ENCODE measurements around the gene FHIT.

Gene FHIT

DNA sequence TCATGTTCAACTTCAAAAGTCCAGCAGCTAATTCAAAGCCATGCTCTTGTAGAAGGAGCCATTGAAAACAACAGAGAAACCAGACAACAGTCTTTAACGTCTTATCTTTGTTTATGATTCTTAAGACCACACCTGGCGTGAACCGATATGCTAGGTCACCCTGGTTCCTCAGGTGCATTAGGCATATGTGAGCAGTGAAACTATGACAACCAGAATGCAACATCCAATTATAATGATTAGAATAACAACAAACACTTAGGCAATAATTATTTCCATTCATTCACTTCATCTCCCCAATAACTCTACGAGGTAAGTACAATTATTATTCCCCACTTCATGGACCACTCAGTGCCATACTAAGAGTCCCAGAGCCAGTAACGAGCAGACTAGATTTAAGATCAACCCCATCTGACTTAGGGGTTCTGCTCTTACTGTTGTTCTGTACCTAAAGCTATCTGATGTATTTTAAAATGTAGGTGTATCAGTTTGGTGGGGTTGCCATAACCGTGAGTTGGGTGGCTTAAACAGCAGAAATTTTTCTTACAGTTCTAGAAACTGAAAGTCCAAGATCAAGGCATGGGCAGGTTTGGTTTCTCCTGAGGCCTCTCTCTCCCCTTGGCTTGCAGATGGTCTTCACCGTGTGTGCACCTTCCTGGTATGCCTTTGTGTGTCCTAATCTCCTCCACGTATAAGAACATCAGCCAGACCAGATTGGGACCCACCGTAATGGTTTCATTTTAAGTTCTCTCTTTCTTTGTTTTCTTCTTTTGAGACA is 1203.6 kb downstream of the FHIT start:
- DNase-seq (ENCODE audit: low spot score) = no peak

DNA sequence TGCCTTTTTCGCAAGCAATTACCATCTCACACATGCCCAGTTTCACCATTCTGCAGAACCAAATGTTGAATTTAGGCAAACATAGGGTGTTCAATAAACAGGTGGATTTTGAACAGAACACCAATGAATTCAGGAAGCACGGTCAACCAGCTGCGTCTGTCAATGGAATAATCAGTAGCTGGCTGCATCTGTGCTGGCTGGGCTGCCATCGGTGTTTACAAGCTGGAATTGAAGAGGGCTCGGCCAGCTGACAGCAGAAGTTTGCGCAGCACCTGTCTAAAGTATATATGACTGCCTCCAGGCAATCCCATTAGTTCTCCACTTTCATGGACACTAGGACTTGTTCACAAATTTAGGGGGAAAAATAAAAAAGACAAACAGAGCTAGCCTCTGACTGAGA is 1205.0 kb downstream of the FHIT start:
- no peak for DNase-seq (ENCODE audit: low spot score)

DNA sequence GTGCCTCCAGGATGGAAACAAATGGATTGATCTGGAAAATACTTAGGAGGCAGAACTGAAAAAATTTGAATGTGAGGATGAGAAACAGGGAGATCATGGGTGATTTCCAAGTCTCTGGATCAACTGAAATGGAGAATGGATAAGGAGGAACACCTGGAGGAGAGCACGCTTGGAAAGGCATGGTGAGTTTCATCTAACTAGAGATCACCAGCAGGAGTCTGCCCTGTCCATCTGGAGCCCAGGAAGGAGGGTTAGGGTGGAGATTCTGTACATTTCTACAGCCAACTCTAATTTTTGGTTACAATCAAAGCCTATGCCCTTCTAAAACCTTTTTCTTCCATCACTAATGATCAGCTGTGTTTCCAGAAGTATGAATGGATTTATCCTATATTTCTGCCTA is 1205.6 kb downstream of the FHIT start:
- DNase-seq (ENCODE audit: low spot score) = no peak

GRCh38 chr3:60036803-60037202 is 1214.4 kb downstream of the FHIT start:
- no peak for DNase-seq (ENCODE audit: low spot score)

DNA sequence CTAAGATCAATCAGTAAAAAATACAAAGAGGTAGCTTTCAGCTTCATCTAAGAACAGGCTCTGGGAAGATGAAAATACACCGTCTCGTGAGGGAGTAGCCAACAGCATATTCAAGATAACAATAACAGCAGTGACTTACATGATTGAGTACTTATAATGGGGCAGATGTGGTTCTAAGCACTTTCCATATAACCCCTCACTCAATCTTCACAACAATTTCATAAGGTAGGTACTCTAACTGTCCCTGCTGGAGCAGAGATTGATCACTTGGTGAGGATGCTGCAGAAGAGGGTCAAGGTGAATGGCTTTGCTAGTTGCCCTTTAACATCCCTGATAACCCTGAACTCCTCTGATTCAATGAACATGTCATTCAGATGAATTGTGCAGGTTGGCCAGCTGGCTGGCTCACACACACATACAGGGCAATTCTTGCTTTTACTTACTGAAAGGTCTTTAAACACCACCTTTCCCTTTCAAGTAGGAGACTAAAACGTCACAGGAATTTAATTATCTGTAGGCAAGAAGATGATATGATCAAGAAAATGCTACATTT is 1217.3 kb downstream of the FHIT start:
- no peak for DNase-seq (ENCODE audit: low spot score)

DNA sequence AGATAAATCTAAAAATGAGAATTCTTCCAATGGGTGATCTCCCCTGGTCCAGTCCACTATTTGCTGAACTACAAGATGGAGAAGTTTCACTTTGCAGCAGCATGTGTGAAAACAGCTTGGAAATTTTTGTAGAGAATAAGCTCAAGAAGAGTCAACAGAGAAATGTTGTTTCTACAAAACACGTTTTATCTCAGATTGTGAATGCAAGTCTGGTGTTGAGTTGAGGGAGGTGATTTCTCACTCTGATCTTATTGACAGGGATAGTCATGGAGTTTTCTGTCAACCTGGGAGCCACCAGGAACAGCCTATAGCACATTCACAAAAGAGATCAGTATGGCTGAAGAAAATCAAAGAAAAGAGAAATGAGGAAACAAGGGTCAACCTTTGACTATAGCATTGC is 1220.3 kb downstream of the FHIT start:
- no peak for DNase-seq (ENCODE audit: low spot score)

GRCh38 chr3:60028233-60028632 is 1223.0 kb downstream of the FHIT start:
- no peak for DNase-seq (ENCODE audit: low spot score)

- no peak for DNase-seq (ENCODE audit: low spot score)
Observed at GRCh38 chr3:60027335-60027734, 1223.9 kb downstream of the FHIT start.

GRCh38 chr3:60025096-60026050 is 1225.9 kb downstream of the FHIT start:
- no peak for DNase-seq (ENCODE audit: low spot score)

GRCh38 chr3:60024400-60024799 is 1226.9 kb downstream of the FHIT start:
- no peak for DNase-seq (ENCODE audit: low spot score)

DNA sequence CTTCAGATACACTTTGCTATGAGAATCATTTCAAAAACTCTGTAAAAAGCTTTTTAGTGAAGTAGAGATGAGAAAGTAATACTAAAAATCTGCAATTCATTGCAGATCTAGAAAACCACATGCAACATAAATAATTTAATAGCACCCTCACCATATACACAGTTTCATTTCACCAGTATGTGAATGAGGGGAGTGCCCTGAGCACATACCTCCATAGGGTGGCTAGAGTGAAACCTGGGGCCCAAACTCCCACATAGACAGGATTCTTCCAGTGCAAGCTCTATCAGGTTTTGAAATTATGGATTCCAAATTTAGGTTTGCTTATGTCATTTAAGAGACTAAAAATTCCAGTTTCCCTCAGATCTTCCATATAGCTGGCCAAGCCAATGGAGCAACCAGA is 1228.1 kb downstream of the FHIT start:
- no peak for DNase-seq (ENCODE audit: low spot score)

DNA sequence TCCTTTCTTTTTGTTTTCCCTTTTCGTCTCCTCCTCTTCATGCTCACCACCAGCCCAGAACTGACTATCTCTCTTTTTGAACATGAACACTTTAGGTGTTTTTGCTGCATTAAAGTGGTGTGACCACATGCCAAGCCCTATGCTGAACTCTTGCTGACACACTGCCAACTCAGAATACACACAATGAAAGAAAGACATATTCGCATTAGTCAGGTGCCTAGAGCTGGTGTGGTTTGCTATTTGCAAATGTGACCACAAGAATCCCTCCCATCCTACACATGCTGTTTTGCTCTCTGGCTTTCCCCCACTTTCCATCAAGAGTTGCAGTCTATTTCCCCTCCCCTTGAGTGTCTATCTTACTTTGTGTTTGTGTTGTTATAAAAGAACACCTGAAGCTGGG is 1233.6 kb downstream of the FHIT start:
- no peak for DNase-seq (ENCODE audit: low spot score)

- DNase-seq (ENCODE audit: low spot score) = no peak
Observed at GRCh38 chr3:60015032-60015705, 1236.1 kb downstream of the FHIT start.

DNA sequence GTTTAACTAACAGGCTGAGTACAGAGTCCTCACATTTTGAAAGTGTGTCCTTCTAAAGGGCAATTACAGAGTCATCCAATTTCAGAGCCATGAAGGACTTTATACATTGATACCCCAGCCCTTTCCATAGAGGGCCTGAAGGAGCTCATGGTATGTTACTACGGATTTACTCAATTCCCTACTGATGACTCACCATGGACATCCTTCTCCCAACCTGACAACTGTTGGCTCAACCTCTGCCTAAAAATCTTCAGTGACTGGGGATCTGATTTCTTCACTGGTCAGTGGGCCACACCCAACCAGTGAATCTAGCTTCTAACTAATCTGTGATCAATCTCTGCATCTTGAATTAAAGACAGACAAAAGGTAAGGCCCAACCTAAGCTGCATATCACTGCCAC is 1238.0 kb downstream of the FHIT start:
- no peak for DNase-seq (ENCODE audit: low spot score)

GRCh38 chr3:60011218-60011617 is 1240.0 kb downstream of the FHIT start:
- no peak for DNase-seq (ENCODE audit: low spot score)

- no peak for DNase-seq (ENCODE audit: low spot score)
Observed at GRCh38 chr3:60010781-60011180, 1240.5 kb downstream of the FHIT start.

DNA sequence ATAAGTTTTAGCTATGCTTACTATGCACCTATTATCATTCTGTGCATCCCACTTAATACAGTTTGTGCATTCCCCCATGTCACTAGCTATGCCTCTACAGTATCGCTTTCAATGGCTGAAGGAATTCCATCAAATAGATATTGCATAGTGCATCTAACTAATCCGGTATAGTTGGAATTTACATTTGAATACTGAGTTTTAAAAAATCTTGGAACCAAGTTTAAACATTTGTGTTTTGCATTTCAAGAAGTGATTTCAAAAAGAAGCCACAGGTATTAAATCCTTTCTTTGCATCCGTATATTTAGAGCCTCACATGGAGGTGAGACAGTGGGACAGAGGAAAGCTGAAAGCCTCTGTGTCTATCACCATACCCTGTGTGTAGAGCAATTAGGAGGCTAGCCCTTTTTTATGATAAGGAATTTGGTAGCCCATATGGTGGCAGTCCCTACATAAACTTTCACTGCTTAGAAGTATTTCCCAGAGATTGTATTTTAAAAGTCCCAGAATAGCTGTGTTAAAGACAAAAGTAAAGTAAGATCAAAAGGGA is 1241.2 kb downstream of the FHIT start:
- DNase-seq (ENCODE audit: low spot score) = no peak

DNA sequence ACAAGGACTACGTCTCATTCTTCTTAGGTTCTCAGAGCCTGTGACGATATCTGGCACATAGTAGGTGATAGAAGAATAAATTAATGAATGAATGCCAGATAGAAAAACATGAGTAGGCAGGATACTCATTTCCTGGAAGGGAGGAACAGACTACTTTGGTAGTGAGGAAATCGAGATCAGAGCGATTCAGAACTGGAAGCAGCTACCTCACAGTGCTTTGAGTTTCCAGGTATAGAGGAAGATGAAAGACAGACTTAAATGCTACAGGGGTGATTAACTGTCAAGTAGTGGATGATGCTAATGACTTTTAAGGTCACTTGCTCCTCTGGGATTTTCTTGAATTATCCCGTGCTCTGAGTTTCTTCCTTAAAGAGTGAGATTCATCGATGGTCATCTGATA is 1249.9 kb downstream of the FHIT start:
- no peak for DNase-seq (ENCODE audit: low spot score)

GRCh38 chr3:60000311-60001105 is 1250.7 kb downstream of the FHIT start:
- no peak for DNase-seq (ENCODE audit: low spot score)

DNA sequence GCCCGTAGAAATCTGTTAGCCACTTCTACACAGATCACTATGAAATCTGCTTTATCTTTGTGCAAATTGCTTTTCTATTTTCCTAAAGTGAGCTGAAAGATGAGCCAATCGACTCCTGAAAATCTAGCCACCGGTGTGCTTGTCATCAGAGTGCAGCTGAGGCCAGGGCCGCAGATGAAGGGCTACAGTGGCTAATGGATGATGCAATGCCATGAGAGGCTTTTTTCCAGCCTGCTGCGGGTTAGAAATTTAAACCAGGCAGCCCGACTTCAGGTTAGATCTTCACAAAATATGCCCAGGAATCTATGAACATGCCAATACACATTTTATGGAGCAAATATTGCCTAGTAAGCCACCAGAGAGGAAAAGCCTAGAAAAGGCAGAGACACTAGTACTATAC is 1253.2 kb downstream of the FHIT start:
- no peak for DNase-seq (ENCODE audit: low spot score)

DNA sequence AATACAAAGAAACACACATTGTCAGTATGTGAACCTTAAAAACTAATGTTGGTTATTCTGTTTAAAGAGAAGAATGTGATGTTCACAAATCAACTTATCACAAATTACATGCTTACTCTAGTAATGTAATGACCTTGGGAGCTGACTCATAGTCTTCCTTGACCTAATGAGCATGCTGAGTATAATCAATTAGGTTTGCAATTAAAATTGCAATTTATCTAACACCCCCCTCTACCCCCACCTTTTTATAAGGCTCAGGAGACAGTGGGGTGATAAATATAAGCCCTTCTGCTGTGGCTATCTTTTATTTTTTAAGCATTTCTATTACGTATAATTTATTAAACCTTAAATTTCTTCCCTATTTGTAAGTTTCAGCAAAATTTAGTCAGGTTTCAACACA is 1253.7 kb downstream of the FHIT start:
- no peak for DNase-seq (ENCODE audit: low spot score)
